ENCODE measurements around the gene TXNDC8.

DNA sequence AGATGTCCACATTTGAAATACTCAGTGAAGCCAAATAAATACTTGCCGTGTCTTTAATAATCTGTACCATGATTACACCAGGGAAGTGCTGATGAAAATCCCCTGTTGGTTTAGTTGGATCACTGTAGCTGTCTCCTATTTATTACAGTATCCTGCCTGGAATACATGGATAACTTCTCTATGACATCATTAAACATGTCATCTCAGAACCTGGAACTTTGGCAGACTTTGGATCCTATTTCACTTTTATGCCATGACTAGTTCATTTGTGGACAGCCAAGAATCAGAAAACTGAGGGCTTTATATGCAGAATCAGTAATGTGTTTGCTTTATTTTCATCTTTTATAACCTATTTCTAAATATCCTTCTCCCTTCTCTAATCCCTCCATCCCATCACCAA lies at the start of gene TXNDC8:
- TF ChIP-seq NANOG (IDR thresholded peaks at IDR 0.05; ENCODE audit: borderline replicate concordance) (no peak), CTCF (conservative IDR thresholded peaks at IDR 0.05; ENCODE audit: low read depth in 2 of 2) (no peak), EZH2 (IDR thresholded peaks at IDR 0.05; ENCODE audit: low read depth, unreplicated experiment) (no peak)
- TF ChIP-seq, protein P1, sequence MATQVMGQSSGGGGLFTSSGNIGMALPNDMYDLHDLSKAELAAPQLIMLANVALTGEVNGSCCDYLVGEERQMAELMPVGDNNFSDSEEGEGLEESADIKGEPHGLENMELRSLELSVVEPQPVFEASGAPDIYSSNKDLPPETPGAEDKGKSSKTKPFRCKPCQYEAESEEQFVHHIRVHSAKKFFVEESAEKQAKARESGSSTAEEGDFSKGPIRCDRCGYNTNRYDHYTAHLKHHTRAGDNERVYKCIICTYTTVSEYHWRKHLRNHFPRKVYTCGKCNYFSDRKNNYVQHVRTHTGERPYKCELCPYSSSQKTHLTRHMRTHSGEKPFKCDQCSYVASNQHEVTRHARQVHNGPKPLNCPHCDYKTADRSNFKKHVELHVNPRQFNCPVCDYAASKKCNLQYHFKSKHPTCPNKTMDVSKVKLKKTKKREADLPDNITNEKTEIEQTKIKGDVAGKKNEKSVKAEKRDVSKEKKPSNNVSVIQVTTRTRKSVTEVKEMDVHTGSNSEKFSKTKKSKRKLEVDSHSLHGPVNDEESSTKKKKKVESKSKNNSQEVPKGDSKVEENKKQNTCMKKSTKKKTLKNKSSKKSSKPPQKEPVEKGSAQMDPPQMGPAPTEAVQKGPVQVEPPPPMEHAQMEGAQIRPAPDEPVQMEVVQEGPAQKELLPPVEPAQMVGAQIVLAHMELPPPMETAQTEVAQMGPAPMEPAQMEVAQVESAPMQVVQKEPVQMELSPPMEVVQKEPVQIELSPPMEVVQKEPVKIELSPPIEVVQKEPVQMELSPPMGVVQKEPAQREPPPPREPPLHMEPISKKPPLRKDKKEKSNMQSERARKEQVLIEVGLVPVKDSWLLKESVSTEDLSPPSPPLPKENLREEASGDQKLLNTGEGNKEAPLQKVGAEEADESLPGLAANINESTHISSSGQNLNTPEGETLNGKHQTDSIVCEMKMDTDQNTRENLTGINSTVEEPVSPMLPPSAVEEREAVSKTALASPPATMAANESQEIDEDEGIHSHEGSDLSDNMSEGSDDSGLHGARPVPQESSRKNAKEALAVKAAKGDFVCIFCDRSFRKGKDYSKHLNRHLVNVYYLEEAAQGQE (IDR thresholded peaks at IDR 0.05; ENCODE audit: unreplicated experiment): no peak
